ENCODE measurements around the gene TYSND1. TPM values are rescaled to one million over a fixed set of nuclear protein-coding genes. Genes with fewer than 3 reads are reported as not detected.

The TYSND1 gene
- total RNA-seq, 1 experiment from 2014 or later, result 39.3 TPM

- POLR2A ChIA-PET, result interaction anchor here (0.6 kb wide), 1 partner anchor 137 kb away, joined by 8 read pairs; no protein-coding TSS in a partner anchor
- Histone ChIP-seq H3K27ac (ENCODE audit: low read length) (no peak overlapping the region), H3K9me3 (ENCODE audit: control insufficient read depth, insufficient read depth, low read depth, low read length) (no peaks in the 10 kb centered on the region), H3K36me3 (ENCODE audit: control insufficient read depth, insufficient read depth, low read length) (no peaks in the 10 kb centered on the region), H3K4me1 (ENCODE audit: control insufficient read depth, insufficient read depth, low read length) (no peaks in the 10 kb centered on the region), H3K4me3 (ENCODE audit: low read depth in 2 of 2, low read length in 2 of 2) (no peak overlapping the region), H3K27me3 (ENCODE audit: control insufficient read depth, insufficient read depth, low read length) (no peaks in the 10 kb centered on the region)
- CTCF ChIA-PET, result interaction anchor here (0.7 kb wide), 1 partner anchor 8 kb away, joined by 15 read pairs; no protein-coding TSS in a partner anchor
- DNase-seq (ENCODE audit: low read depth, low spot score), result no peak
- intact Hi-C loops (cut with micrococcal nuclease; ENCODE audit: unreplicated experiment) (no loop called here), in situ Hi-C loops (cut with HindIII; ENCODE audit: low pct_unique_long_range_greater_than_20kb, low sequenced_read_pairs) (no loop called here)
- BruUV-seq (replicated peaks), result no TSS peak
- ATAC-seq, result no peak
- no peak for TF ChIP-seq SIN3A (IDR thresholded peaks at IDR 0.05; ENCODE audit: borderline replicate concordance, insufficient read depth, low read depth, low read length)
- TF ChIP-seq, protein P1, sequence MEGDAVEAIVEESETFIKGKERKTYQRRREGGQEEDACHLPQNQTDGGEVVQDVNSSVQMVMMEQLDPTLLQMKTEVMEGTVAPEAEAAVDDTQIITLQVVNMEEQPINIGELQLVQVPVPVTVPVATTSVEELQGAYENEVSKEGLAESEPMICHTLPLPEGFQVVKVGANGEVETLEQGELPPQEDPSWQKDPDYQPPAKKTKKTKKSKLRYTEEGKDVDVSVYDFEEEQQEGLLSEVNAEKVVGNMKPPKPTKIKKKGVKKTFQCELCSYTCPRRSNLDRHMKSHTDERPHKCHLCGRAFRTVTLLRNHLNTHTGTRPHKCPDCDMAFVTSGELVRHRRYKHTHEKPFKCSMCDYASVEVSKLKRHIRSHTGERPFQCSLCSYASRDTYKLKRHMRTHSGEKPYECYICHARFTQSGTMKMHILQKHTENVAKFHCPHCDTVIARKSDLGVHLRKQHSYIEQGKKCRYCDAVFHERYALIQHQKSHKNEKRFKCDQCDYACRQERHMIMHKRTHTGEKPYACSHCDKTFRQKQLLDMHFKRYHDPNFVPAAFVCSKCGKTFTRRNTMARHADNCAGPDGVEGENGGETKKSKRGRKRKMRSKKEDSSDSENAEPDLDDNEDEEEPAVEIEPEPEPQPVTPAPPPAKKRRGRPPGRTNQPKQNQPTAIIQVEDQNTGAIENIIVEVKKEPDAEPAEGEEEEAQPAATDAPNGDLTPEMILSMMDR (IDR thresholded peaks at IDR 0.05), result no peak
- no peak for TF ChIP-seq TCF7L2 (IDR thresholded peaks at IDR 0.05; ENCODE audit: low read depth, low read length)
- no peak for TF ChIP-seq POLR2AphosphoS5 (IDR thresholded peaks at IDR 0.05; ENCODE audit: low read depth, low read length)
- TF ChIP-seq, protein P2, sequence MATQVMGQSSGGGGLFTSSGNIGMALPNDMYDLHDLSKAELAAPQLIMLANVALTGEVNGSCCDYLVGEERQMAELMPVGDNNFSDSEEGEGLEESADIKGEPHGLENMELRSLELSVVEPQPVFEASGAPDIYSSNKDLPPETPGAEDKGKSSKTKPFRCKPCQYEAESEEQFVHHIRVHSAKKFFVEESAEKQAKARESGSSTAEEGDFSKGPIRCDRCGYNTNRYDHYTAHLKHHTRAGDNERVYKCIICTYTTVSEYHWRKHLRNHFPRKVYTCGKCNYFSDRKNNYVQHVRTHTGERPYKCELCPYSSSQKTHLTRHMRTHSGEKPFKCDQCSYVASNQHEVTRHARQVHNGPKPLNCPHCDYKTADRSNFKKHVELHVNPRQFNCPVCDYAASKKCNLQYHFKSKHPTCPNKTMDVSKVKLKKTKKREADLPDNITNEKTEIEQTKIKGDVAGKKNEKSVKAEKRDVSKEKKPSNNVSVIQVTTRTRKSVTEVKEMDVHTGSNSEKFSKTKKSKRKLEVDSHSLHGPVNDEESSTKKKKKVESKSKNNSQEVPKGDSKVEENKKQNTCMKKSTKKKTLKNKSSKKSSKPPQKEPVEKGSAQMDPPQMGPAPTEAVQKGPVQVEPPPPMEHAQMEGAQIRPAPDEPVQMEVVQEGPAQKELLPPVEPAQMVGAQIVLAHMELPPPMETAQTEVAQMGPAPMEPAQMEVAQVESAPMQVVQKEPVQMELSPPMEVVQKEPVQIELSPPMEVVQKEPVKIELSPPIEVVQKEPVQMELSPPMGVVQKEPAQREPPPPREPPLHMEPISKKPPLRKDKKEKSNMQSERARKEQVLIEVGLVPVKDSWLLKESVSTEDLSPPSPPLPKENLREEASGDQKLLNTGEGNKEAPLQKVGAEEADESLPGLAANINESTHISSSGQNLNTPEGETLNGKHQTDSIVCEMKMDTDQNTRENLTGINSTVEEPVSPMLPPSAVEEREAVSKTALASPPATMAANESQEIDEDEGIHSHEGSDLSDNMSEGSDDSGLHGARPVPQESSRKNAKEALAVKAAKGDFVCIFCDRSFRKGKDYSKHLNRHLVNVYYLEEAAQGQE (IDR thresholded peaks at IDR 0.05; ENCODE audit: insufficient read depth in 1 of 2, low read depth in 2 of 2, low read length in 1 of 2), result no peak
Measured at GRCh38 chr10:70121281-70121949, 25.1 kb downstream of the TYSND1 start.

DNA sequence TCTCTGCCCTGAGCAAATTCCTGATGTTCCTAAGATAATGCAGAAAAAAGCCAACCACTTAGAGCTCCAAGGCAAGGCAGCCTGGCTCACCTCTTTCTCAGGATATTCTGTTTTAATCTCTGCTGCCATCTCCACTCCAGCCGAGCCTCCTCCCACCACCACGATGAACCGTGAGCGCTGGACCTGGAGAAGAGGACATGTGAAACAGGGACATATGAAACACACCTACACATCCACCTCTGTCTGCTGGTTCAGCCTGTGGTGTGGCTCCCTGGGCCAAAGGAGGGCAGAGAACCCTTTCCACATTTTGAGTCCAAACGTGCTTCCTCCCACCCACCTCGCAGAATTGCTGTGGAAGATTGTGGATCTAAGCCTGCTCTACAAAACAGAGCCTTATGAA, 26.1 kb downstream of the TYSND1 start:
- TF ChIP-seq, protein P1 (IDR thresholded peaks at IDR 0.05), result no peak
- TF ChIP-seq TCF7L2 (IDR thresholded peaks at IDR 0.05; ENCODE audit: low read depth, low read length), result no peak
- no peak for TF ChIP-seq SIN3A (IDR thresholded peaks at IDR 0.05; ENCODE audit: borderline replicate concordance, insufficient read depth, low read depth, low read length)
- TF ChIP-seq, protein P2 (IDR thresholded peaks at IDR 0.05; ENCODE audit: insufficient read depth in 1 of 2, low read depth in 2 of 2, low read length in 1 of 2), result no peak
- no peak for TF ChIP-seq POLR2AphosphoS5 (IDR thresholded peaks at IDR 0.05; ENCODE audit: low read depth, low read length)
- Histone ChIP-seq H3K9me3 (ENCODE audit: control insufficient read depth, insufficient read depth, low read depth, low read length) (no peaks in the 10 kb centered on the region), H3K27ac (ENCODE audit: low read length) (no peak overlapping the region), H3K4me1 (ENCODE audit: control insufficient read depth, insufficient read depth, low read length) (no peaks in the 10 kb centered on the region), H3K36me3 (ENCODE audit: control insufficient read depth, insufficient read depth, low read length) (no peaks in the 10 kb centered on the region), H3K4me3 (ENCODE audit: low read depth in 2 of 2, low read length in 2 of 2) (no peak overlapping the region), H3K27me3 (ENCODE audit: control insufficient read depth, insufficient read depth, low read length) (no peaks in the 10 kb centered on the region)
- BruUV-seq (replicated peaks), result no TSS peak
- intact Hi-C loops (cut with micrococcal nuclease; ENCODE audit: unreplicated experiment), result no loop called here
- DNase-seq (ENCODE audit: low read depth, low spot score) (no peak), ATAC-seq (no peak)
- ChIA-PET CTCF (interaction anchor here (0.6 to 0.7 kb wide), 2 partner anchors 9 to 254 kb away, joined by 5 to 15 read pairs; no protein-coding TSS in a partner anchor), POLR2A (no interaction called here)
- in situ Hi-C loops (cut with HindIII; ENCODE audit: low pct_unique_long_range_greater_than_20kb, low sequenced_read_pairs), result no loop called here

All from Panc1 (cell line).